MCF 10A (cell line): ENCODE measurements around the gene MACC1. TPM values are rescaled to one million over a fixed set of nuclear protein-coding genes. Genes with fewer than 3 reads are reported as not detected.

Source experiments
- BruUV-seq: library from RNA; stranded (reverse); fragments of 400-500 nt; replicated peaks from 2 replicates; lab custom pipeline; 2021; lab: Mats Ljungman, UMichigan
- CTCF ChIA-PET: fragments of 300-600 bp; sonication (Branson Sonifier 250); formaldehyde crosslinking; extraction: SDS; loops from one replicate; lab custom pipeline; 2021; ENCODE audit warnings: antibody characterized with exemption, inconsistent platforms; lab: Yijun Ruan, JAX
- POLR2A ChIA-PET: fragments of 300-600, 350-650 bp; sonication (Branson Sonifier 250); formaldehyde crosslinking; extraction: SDS; loops from one replicate; lab custom pipeline; 2020; ENCODE audit warnings: antibody characterized with exemption, inconsistent platforms; lab: Yijun Ruan, JAX
- DNase-seq: peaks from one replicate; pipeline ENCODE4 v3.0.0-alpha.2; 2018; ENCODE audit not compliant: unreplicated experiment
- H3K27ac Mint-ChIP-seq: one replicate; pipeline ENCODE4 v1.8.0; 2022; ENCODE audit warnings: mild to moderate bottlenecking, low read depth, mixed read lengths; ENCODE audit not compliant: unreplicated experiment
- H3K27me3 Mint-ChIP-seq: one replicate; pipeline ENCODE4 v1.8.0; 2022; ENCODE audit warnings: mixed read lengths; ENCODE audit not compliant: insufficient read depth, unreplicated experiment
- H3K36me3 Mint-ChIP-seq: one replicate; pipeline ENCODE4 v1.8.0; 2022; ENCODE audit warnings: mild to moderate bottlenecking, moderate library complexity, mixed read lengths; ENCODE audit not compliant: insufficient read depth, unreplicated experiment
- H3K4me1 Mint-ChIP-seq: one replicate; pipeline ENCODE4 v1.8.0; 2022; ENCODE audit warnings: mixed read lengths; ENCODE audit not compliant: insufficient read depth, unreplicated experiment
- H3K4me3 Mint-ChIP-seq: one replicate; pipeline ENCODE4 v1.8.0; 2022; ENCODE audit warnings: mild to moderate bottlenecking, moderate library complexity, mixed read lengths; ENCODE audit not compliant: unreplicated experiment
- H3K9me3 Mint-ChIP-seq: one replicate; pipeline ENCODE4 v1.8.0; 2022; ENCODE audit warnings: mixed read lengths; ENCODE audit not compliant: unreplicated experiment
- intact Hi-C: fragments of 100-400 bp; cut with micrococcal nuclease; formaldehyde crosslinking; loops from 2 replicates; pipeline ENCODE4 v1.14.1; 2022
- total RNA-seq: library from RNA; stranded (reverse); gene quantifications from 2 replicates; pipeline ENCODE4 v1.2.3, GENCODE V29; 2022
- TF ChIP-seq, protein P1 (sequence below): fragments of 200-600 bp; IDR thresholded peaks from one replicate; pipeline ENCODE4 v1.8.0; 2022; ENCODE audit warnings: antibody characterized with exemption, mild to moderate bottlenecking; ENCODE audit not compliant: unreplicated experiment

The MACC1 gene
- total RNA-seq, 1 experiment from 2014 or later = 0.14 TPM

DNA sequence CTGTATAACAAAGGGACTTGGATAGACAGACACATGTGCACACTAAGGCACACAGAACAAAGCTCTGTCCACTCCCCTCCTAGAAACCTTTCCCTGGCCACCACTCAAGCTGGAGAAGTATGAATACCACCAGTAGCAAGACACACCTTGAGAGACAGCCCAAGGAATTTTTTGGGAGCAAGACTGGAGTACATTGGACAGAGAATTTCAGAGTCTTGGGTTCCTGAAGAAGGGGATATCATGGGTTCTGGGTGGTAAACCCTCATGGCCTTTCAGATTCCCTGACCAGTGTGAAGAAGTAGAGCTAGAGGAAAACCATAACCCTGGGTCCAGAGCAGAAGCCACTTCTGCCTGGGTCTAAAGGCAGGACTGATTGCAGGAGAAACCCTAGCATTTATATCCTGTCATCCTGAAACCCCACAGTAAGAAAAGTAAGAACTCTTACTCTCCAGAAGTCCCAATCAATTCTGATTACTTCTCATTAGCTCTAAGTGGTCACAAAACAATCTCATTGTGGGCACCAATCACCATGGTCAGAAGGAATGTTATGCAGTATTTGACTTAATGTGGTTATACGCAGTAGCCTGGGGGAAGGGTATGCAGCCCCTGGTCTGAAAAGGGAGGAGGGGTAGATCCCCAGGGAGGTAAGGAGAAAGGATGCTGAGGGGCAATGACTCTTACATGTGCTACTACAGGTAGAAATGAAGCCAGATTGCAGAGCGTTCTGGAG, 20.4 kb upstream of the MACC1 start:
- TF ChIP-seq, protein P1, sequence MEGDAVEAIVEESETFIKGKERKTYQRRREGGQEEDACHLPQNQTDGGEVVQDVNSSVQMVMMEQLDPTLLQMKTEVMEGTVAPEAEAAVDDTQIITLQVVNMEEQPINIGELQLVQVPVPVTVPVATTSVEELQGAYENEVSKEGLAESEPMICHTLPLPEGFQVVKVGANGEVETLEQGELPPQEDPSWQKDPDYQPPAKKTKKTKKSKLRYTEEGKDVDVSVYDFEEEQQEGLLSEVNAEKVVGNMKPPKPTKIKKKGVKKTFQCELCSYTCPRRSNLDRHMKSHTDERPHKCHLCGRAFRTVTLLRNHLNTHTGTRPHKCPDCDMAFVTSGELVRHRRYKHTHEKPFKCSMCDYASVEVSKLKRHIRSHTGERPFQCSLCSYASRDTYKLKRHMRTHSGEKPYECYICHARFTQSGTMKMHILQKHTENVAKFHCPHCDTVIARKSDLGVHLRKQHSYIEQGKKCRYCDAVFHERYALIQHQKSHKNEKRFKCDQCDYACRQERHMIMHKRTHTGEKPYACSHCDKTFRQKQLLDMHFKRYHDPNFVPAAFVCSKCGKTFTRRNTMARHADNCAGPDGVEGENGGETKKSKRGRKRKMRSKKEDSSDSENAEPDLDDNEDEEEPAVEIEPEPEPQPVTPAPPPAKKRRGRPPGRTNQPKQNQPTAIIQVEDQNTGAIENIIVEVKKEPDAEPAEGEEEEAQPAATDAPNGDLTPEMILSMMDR = no peak
- H3K36me3 Mint-ChIP-seq = no peaks in the 10 kb centered on the region
- no peaks in the 10 kb centered on the region for H3K9me3 Mint-ChIP-seq
- ChIA-PET CTCF (interaction anchor here (0.6 to 1.0 kb wide), 2 partner anchors 27 to 539 kb away, joined by 3 to 4 read pairs; no protein-coding TSS in a partner anchor), POLR2A (interaction anchor here (0.9 kb wide), 1 partner anchor 10 kb away, joined by 5 read pairs; no protein-coding TSS in a partner anchor)
- no peak for DNase-seq
- H3K4me1 Mint-ChIP-seq = peaks cover 24% of the 10 kb centered on the region
- no peak overlapping the region for H3K27ac Mint-ChIP-seq
- no peaks in the 10 kb centered on the region for H3K27me3 Mint-ChIP-seq
- intact Hi-C loops = no loop called here
- no TSS peak for BruUV-seq
- H3K4me3 Mint-ChIP-seq = no peak overlapping the region

DNA sequence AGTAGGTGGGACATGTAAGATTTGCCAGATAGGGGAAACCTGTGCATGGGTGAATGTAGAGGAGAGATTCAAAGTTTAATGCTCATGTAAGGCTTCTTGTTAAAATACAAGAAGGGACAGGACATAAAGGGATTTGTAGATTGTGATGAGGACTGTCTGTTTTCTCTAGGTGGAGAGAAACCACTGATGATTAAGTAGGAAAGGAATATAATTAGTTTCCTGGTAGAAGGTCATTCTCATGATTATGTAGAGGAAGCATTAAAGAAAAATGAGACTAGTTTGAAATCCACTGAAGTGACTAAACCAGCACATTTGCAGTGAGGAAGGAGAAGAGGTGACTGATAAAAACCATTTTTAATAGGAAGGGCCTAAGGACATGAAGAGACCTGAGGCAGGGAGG, 19.6 kb upstream of the MACC1 start:
- CTCF ChIA-PET = interaction anchor here (0.6 kb wide), 1 partner anchor 23 kb away, joined by 5 read pairs; no protein-coding TSS in a partner anchor
- Mint-ChIP-seq H3K36me3 (no peaks in the 10 kb centered on the region), H3K27ac (no peak overlapping the region), H3K4me1 (peaks cover 19% of the 10 kb centered on the region), H3K9me3 (no peaks in the 10 kb centered on the region), H3K27me3 (no peaks in the 10 kb centered on the region), H3K4me3 (no peak overlapping the region)
- intact Hi-C loops = no loop called here
- DNase-seq = no peak
- BruUV-seq = no TSS peak
- POLR2A ChIA-PET = no interaction called here
- TF ChIP-seq, protein P1 = no peak

DNA sequence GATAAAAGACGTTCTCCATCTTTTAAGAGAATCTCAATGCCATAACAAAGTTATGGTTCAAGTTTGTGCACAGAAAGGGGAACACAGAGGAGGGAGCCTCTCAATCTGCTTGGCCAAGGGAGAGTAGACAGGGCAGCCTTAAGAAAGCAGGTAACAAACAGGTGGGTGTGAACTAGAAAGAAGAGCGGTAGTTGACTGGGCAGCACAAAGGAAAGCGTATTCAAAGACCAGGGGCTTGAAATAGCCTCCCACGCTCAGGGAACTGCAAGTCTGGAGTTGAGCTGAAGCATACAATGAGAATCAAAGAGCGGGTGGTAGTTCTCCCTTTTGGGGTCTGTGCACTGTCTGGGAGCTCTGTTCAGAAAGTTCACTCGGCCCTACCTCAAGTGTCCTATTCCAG, 18.9 kb upstream of the MACC1 start:
- Mint-ChIP-seq H3K27ac (no peak overlapping the region), H3K4me3 (no peak overlapping the region), H3K9me3 (no peaks in the 10 kb centered on the region), H3K36me3 (no peaks in the 10 kb centered on the region), H3K4me1 (peaks cover 12% of the 10 kb centered on the region), H3K27me3 (no peaks in the 10 kb centered on the region)
- CTCF ChIA-PET = interaction anchor here (0.6 to 0.7 kb wide), 3 partner anchors 24 to 904 kb away, joined by 3 to 5 read pairs (median 3); no protein-coding TSS in a partner anchor
- no TSS peak for BruUV-seq
- intact Hi-C loops = no loop called here
- TF ChIP-seq, protein P1 = no peak
- POLR2A ChIA-PET = no interaction called here
- DNase-seq = no peak

DNA sequence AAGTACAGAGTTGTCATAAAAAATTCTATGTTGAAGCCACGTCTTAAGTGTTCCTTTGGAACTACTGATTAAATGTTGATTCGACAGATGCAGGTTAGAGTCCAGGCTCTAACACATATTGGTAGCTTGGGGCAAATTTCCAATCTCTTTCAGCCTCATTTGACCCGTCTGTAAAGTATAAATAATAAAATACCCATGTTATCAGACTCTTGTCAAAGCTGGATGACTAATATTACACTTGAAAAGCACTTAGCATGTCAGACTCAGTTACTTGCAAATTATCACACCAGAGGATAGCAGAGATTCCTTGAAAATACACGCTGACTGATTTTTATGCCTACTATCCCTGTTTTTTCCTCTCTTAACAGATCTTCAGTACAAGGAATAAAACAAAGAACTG, 18.1 kb upstream of the MACC1 start:
- Mint-ChIP-seq H3K4me3 (no peak overlapping the region), H3K27me3 (no peaks in the 10 kb centered on the region), H3K9me3 (no peaks in the 10 kb centered on the region), H3K36me3 (no peaks in the 10 kb centered on the region), H3K4me1 (peaks cover 6% of the 10 kb centered on the region), H3K27ac (no peak overlapping the region)
- intact Hi-C loops = no loop called here
- POLR2A ChIA-PET = no interaction called here
- no peak for DNase-seq
- no TSS peak for BruUV-seq
- CTCF ChIA-PET = interaction anchor here (0.7 to 1.0 kb wide), 4 partner anchors 14 to 903 kb away, joined by 3 to 4 read pairs (median 3); no protein-coding TSS in a partner anchor
- TF ChIP-seq, protein P1 = no peak
